HL-60 (cell line): ENCODE data around the gene CELF2.

ENCODE experiments used
- DNase-seq, 2 experiments: peaks; one replicate each; pipeline ENCODE4 v3.0.0-alpha.2; 2010 to 2020; ENCODE audit warnings: low read depth in 1 of 2, low spot score in 1 of 2
- H3K27ac ChIP-seq: fragments of 250-450 bp; sonication (Bioruptor Pico); replicated peaks from 2 replicates; pipeline ENCODE4 v1.5.1; 2020; ENCODE audit warnings: mild to moderate bottlenecking, moderate library complexity
- H3K27me3 ChIP-seq: fragments of 250-450 bp; sonication (Bioruptor Pico); 2 replicates; pipeline ENCODE4 v1.5.1; 2021; ENCODE audit warnings: mild to moderate bottlenecking, moderate library complexity; ENCODE audit not compliant: insufficient read depth, poor library complexity, severe bottlenecking
- H3K4me3 ChIP-seq: replicated peaks from 2 replicates; pipeline ENCODE4 v1.5.1; 2011; ENCODE audit warnings: mild to moderate bottlenecking, control low read depth, low read length; ENCODE audit not compliant: insufficient read depth
- CTCF ChIP-seq: IDR thresholded peaks from one replicate; pipeline ENCODE4 v1.5.1; 2011; ENCODE audit warnings: low read length, control low read depth, inconsistent platforms; ENCODE audit not compliant: insufficient read depth
- GABPA ChIP-seq: IDR thresholded peaks from 2 replicates; pipeline ENCODE4 v1.6.1; 2012; ENCODE audit warnings: low read depth
- POLR2AphosphoS5 ChIP-seq: IDR thresholded peaks from 2 replicates; pipeline ENCODE4 v1.6.1; 2012; ENCODE audit warnings: low read depth
- REST ChIP-seq: IDR thresholded peaks from 2 replicates; pipeline ENCODE4 v1.6.1; 2012; ENCODE audit warnings: low read depth; ENCODE audit not compliant: insufficient replicate concordance
- SPI1 ChIP-seq: IDR thresholded peaks from 2 replicates; pipeline ENCODE4 v1.6.1; 2012; ENCODE audit warnings: low read depth, mild to moderate bottlenecking, borderline replicate concordance

CELF2 gene

DNA sequence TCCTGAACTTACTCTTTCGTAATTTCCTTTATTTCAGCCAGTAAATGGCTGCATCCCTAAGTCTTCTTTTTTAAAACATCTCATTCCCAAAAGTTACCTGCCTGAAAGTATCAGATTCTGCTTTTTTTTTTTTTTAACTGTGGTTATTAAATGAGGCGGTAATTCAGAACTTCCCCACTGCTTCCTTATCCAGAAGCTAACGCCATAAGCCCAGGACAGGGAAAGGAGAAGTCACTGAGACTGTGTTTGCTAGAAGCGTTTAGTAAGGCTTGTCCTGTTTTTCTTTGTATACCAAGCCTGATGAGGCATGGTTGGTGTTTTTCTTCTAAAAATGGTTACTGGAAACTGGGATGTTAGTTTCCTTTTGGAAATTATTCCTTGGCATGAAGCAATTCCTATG, 197.8 kb downstream of the CELF2 start:
- peak in 1 of 2 experiments; percentile 7 for DNase-seq
- Histone ChIP-seq H3K4me3 (no peak overlapping the region), H3K27ac (no peak overlapping the region), H3K27me3 (no peaks in the 10 kb centered on the region)
- peak; percentile 59; the same call in 1 of the 2 replicates for TF ChIP-seq SPI1
- TF ChIP-seq CTCF = no peak
- TF ChIP-seq REST = no peak
- TF ChIP-seq POLR2AphosphoS5 = no peak

DNA sequence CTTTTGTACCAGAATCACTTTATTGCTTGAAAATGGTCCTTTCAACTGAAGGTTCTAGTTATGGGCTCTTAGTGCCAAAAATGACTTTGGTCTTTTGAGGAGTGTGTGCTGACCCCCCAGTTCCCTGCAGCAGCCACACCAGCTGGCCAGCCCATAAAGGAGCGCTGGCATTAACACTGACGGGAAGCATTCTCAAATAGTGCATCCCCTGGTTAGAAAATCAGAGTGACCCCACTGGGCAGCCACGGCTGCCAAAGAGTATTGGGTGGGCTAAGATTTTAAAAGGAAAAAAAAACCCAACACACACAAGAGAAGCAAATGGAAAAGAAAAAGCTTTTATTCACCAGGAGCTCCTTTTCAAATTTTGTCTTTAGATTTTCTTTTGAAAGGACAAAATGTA, 199.8 kb downstream of the CELF2 start:
- Histone ChIP-seq H3K27ac (no peak overlapping the region), H3K27me3 (no peaks in the 10 kb centered on the region), H3K4me3 (no peak overlapping the region)
- TF ChIP-seq GABPA (no peak), REST (no peak), SPI1 (no peak), POLR2AphosphoS5 (no peak), CTCF (no peak)
- DNase-seq = no peak

DNA sequence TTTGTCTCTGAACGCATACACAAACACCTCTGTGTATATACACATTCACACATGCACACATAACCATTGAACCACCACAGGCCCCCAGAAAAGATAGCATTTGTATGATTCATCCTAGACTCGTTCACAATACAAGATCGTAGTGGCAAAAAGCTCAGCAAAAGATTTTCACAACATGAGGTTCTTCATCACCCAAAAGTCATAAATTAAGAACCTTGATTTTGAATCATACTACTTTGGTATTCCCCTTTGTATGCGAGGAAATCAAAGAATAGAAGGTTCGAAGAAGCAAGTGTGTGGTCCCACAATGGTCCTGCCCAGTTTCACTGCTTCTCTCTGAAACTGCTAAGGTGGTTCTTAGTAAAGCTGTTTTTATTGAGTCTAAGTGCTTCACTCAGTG, 200.7 kb downstream of the CELF2 start:
- DNase-seq = no peak
- Histone ChIP-seq H3K4me3 (no peak overlapping the region), H3K27me3 (no peaks in the 10 kb centered on the region), H3K27ac (no peak overlapping the region)
- TF ChIP-seq GABPA (no peak), REST (no peak), SPI1 (no peak), POLR2AphosphoS5 (no peak), CTCF (no peak)
